Stimulated activated CD4-positive, alpha-beta T cell treated with anti-CD3 and anti-CD28 coated beads, TNF-alpha, amount 100 ng/mL, for 24 hours (primary cell): ENCODE data around the gene NFKBIE.

Experiments used
- DNase-seq, 3 experiments: peaks; one replicate each; pipeline ENCODE4 v3.0.0-alpha.2; 2020; ENCODE audit warnings: low read depth in 3 of 3

The NFKBIE gene

DNA sequence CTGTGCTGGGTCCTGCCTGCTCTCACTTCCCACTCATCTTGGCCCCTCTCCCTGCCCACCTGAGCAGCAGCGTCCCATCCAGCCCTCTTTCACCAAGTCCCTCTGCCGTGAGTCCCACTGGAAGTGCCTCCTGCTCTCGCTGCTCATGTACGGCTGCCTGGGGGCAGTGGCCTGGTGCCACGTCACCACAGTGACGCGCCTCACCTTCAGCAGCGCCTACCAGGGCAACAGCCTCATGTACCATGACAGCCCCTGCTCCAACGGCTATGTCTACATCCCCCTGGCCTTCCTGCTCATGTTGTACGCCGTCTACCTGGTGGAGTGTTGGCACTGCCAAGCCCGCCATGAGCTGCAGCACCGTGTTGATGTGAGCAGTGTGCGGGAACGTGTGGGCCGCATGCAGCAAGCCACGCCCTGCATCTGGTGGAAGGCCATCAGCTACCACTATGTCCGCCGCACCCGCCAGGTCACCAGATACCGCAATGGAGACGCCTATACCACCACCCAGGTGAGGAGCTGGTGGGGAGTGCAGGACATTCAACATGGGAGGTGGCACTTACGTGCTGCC, 7.7 kb upstream of the NFKBIE start:
- DNase-seq: no peak

DNA sequence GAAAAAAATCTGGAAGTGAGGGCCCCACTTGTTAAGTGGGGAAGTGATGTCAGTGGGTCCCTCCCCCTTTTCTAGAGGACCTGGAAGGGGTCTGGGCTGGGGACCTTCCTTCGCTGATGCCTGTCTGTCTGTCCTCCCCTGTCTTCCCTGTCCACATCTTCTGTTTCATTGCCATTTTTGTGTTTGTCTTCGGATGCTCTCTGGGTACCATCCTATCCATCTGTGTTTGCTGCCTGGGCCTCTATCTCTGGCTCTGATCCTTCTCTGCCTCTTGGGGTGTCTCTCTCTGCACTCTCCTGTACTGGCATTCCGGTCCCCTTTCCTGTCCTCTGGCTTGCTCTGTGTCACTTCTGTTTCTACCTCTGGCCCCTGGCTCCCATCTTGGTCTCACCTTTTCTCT, 7.2 kb upstream of the NFKBIE start:
- DNase-seq: no peak

DNA sequence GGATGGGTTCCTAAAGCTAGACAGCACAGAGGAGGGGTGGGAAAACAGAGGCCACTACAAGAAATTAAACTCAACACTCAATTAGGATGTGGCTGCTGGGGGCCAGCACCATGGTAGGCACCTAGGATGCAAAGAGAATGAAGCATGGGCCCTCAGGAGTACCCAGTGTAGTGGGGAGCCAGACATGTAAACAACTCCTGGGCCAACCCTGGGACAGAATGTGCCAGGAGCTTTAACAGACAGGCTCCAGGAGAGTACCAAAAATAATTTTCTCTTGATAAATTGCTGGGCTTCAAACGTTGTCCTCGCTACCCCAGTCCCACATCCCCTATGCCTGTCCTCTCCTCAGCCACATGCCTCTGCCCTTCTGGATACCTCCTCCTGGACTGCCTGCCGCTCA, 6.6 kb upstream of the NFKBIE start:
- DNase-seq: no peak

DNA sequence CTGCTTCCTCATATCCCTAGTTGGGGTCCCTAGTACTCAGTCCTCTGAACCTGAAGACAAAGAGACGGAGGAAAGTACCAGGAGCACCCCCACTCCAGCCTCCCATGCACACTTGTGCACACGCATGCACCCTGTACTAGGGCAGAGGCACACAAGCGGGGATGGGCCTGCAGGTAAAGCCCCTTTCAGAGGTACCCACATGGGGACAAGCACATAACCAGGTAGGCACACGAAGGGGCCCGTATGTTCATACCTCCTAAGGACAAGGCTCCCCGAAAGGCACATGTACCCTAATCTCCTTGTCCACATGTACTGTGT, 6.0 kb upstream of the NFKBIE start:
- DNase-seq: no peak

DNA sequence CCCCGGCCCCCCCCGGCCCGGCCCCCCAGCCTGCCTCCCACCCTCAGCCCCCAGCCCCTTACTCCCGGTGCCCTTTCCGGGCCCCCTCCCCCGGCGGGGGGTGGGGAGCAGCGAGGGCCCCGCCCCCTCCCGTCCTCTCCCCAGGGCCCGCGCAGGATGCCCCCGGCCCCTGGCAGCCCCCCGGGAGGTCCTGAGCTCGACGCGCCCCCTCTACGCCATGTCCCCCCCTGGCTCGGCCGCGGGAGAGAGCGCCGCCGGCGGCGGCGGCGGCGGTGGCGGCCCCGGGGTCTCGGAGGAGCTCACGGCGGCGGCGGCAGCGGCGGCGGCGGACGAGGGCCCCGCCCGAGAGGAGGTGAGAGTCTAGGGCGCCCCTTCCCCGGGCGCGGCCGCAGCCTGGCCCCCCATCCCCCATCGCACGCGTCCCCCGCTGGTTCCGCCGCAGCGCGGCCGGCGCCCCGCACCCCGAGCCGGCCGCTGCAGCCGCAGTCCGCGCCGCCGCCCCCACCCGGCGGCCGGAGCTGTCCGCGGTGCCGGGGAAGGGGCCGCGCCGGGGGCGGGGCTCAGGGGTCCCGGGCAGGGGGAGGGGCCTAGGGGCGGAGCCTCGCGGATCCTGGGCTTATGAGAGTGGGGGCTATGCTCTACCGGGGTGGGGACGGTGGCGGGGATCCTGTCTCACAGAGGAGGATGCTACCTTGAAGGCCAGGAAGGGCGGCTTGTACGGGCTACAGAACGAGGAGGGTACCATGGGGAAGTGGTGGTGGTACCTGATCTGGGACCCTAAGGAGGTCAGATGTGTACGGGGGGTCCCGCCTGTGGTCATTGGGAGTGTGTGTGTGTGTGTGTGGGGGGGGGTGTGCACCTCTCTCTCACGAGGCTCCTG, 5.4 kb upstream of the NFKBIE start:
- no peak for DNase-seq

DNA sequence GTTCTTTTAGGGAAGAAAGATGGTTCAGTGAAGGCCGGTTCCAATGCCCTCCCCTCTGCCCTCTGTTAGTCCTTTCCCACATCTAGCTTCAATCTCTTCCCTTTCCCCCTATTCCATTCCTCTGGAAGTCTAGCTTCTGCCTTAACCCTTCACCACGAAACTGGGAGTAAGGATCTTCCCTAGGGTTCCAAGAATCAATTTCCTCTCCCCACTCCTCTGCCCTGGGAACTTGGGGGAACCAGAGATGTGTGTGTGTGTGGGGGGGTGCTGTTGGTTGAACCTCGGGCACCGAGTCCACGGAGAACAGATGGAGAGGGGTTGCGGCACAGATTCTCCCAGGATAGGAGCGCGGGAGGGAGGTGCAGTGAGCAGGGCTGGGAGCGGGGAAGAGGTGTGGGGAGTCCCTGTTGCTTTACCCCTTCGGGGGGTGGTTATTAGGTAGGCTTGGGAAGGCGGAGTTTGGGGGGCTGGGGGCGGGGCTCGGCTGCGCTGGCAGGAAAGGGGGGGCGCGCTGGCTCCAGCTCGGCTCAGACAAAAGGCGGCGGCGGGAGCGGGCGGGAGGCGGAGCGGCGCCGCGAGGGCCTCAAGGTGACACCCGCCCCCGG, 4.7 kb upstream of the NFKBIE start, which contains the start of gene TMEM151B:
Gene TMEM151B (plus strand): TSS at position 530 of the 605 bp plus-strand sequence. CDS start 293 bp downstream, outside the sequence.
- no peak for DNase-seq

DNA sequence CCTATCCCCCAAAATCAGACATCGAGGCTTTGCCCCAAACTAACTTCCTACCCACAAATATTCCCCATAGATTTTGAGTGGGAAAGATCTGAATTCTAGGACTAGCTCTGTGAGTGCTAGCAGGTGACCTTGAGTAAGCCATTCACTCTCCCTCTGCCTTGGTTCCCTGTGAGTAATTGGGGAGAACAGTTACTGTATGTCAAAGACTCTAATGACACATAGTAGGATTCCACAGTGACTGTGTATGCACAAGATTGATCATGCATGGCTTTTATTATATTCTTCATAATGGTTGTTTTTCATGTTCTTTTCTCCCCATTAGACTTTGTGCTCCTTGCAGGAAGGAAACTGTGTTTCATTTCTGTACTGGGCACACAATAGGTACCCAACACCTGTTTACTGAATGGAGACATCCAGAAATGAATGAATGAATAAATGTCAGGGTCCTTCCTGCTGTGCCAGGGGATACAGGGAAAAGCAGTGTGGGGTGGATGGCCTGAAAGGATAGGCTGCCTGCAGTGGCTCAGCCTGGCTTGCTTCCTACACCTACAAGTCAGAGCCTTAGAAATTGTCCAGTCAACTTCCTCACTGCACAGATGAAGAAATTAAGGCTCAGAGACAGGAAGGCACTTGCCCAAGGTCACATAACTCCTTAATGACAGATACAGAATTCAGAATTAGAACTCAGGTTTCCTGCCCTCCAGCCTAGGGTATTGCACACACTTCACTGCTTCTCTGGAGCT, 4.0 kb upstream of the NFKBIE start:
- no peak for DNase-seq

DNA sequence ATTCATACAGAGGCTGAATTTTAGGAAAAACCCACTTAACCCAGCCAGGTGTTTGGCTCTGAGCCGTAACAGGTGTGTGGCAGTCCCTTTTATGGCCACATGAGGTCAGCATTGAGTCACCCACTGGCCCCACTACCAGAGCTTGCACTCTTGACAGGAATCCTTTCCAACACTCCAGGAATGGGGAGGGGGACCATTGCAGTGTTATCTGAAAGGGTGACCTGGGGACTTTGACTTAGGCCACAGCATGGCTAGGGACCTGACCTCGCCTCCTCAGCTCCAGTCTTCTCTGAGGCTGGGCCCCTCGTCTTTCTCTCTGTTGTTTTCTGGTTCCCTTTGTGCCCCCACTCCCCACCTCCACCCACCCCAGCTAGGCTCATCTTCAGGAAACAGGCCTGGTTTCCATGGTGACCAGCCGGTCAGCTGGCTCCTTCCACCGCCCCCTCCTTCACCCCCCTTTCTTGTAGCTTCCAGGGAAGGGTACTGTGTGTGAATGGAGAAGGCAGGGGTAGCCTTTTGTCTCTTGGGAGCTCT, 2.8 kb upstream of the NFKBIE start:
- peak in 2 of 3 experiments; percentile 43 to 57 for DNase-seq

DNA sequence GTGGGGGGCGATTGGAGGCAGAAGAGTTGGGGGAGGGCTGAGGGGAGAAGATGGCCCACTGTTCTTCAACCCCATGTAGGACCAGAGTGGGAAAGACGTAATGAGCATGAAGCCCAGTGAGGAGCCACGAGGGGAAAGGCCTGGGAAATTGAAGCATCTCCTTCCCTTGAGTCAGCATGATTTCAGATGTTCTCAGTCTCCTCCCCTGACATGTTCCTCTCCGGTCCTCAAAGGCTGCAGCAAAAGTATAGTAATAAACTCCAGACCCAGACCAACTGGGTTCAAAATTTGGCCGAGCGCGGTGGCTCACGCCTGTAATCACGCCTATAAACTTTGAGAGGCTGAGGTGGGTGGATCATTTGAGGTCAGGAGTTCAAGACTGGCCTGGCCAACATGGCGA, 1.9 kb upstream of the NFKBIE start:
- no peak for DNase-seq

DNA sequence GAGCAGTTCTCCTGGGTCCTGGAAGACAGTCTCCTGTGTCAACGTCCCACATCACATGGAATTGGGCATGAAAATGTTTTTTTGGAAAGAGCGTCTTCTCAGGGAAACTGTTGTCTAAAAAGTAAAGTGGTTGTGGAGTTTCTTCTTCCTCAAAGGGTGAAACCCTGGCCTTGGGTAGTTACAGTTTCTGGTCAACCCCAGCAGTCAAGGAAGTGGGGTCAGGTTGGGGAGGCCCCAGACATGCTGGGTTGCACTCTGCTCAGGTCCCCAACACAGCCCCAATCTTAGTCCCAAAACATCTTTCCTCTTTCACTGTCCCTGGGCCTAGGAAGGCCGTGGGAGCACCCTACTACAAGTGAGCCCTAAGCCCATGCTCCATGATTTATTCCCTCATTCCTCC, 996 bp upstream of the NFKBIE start:
- no peak for DNase-seq

DNA sequence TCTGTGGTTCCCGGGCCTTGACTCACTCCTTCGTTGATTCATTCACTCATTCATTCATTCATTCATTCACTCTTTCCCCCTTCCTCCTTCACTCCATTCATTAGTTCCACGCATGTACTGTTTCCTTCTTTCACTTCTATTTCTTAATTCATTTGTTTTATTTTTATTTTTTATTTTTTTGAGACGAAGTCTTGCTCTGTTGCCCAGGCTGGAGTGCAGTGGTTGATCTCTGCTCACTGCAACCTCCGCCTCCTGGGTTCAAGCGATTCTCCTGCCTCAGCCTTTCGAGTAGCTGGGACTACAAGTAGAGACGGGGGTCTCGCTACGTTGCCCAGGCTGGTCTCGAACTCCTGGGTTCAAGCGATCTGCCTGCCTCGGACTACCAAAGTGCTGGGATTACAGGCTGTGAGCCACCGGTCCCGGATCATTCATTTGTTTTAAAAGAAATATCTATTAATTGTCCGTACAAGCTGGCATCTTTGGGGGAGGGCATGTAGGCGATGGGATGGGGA, 427 bp upstream of the NFKBIE start:
- no peak for DNase-seq

DNA sequence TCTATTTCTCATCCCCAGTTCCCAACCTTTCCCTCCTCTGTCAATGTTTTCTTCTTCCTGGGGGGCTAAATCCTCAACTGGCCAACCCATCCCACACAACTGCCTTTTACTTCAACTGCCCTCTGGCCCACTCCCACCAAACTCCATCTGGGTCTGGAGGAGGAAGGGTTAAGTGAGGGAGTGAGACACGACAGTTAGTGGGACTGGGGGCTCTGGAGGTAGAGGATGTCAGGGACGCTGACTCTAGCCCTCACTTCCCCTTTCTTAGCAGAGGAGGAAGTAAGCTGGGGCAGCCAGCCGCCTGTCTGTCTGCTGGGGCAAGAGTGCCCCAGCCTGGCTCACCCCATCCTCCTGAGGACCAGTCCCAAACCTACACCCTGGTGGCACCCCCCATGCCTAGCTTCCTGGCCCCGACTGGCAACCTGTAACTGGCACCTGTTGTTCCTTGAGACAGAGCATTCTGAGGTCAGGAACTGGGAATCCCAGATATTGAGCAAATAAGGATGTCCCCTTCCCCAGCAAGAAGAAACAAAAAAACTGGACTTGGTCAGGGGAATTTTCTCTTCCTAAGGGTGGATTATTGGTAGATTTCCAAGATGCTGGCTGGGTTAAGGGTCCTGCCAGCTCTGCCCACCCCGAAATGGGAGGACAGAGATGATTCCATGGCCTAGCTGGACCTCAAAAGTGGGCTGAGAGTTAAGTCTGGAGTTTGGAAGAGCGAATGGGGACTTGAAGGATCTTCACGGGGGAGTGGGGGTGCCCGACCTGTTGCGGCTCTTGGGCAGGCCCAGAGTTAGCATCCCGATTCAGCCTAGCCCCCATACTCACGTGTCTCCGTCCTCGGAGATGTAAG, 971 bp downstream of the NFKBIE start:
- no peak for DNase-seq

DNA sequence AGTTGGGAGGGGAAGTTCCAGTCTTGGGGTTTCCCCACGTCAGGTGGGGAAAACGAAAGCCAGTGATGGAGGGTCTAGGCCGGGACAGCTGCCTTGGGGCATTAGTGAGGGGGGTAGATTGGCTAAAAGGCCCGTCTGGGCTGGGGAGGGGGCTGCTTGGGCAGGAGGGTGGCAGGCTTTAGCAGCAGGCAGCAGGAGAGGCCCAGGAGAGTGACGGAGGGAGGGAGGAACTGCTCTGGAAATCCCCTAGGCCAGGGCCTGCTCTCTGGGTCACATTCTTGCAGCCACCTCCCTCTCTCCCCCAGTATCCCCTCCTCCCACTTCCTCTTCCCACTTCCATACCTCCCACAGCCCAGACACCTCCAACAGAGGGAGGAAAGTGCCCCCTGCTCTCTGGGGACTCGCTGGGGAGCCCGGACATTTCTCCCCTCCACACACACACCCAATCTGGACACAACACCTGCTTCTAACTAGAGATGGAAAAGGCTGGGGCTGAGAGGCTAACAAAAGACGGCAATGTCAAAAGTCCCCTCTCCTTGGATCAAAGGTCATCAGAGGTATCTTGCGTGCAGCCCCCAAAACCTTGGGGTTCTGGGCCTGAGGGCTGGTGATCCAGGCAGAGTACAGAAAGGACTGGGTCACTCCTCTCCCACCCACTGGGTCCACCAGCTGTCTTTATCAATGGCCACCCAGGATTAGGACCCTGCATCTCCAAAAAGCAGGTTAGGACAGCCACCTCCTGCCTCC, 1.8 kb downstream of the NFKBIE start:
- no peak for DNase-seq

DNA sequence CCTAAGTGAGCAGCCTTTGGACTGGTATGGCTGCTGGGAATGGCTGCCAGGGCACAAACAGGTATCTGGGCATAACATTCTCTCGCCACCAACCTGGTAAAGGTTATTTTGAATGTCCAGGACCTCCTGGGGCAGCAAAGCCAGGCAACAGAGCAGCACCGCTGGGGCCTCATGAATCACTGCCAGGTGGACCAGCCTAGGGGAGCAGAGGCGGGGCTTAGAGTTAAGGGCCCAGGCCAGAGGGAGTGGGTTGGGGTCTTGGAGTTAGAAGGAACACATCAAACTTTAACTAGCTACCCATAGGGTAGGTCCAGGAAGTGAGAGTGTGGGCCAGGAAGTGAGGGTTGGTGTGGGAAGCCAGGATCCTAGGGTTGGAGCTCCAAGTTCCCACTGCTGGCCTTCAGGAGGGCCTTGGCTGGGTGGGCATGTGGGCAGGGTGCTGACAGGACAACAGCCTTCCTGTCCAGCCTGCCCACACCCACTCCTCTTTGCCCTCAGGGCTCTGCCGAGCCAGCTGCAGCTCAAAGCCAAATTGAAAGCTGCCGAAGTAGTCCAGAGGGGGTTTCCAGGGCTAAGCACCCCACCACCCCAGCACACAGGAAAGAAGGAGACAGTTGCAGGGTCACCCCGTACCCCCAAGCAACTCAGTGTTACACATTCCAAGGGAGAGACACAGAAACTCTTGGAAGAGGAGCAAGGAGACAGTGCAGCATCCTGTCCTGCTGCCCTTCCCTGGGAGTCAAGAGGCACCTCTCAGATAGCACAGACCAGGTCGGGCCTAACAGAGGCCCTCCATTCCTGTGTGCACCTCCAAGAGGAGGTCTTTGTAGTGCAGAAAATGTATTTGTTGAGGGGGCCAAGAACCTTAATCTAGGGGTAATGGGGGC, 2.6 kb downstream of the NFKBIE start:
- no peak for DNase-seq

DNA sequence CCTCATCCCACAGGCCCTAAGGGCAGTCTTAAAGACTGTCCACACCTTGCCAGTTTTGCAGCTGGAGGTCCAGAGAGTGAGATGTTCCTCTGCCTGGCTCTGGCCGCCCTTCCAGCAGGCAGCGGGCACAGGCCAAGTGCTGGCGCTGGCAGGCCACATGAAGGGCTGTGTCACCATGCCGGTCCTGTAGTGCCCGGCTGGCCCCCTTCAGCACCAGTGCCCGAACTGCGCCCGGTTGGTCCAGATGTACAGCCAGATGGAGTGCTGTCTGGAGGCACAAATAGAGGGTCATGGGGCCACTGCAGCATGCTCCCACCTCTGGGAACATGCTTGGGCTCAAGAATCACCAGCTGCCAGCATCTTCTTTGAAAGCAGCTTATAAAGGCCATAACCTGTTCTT, 3.8 kb downstream of the NFKBIE start:
- DNase-seq: no peak

DNA sequence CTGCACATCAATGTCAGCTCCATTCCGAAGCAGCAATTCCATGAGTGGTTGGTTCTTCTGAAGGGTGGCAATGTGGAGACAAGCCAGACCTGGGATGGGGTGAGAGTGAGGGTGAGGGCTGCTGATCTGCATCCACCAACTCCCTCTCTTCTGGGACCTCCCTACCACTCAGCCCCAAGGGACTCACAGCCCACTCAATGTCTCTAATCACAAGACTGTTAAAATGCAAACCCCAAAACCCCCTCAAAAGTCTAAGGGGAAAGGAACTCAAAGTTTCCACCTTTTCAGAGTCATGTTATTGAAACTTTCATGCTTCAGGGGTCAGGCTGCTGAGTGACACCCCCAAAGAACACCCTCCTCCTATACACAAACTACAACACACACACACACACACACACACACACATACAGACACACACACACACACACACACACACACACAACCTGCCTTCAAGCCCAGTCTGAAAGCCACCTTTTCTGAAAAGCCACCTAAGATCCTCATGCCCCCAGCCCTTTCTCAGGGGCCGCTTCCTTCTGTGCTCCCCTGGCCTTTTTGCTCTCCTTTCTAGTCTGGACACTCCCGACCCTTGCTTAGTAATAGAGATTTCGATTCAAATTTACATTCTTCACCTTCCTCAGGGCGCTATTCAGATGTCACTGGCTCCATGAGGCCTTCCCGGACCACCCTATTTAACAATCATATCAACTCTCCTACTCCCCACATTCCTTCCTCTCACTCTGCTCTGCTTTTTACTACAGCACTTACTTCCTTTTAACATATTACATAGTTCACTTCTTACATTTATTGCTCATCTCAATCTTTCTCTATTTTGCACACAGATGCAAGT, 4.7 kb downstream of the NFKBIE start:
- DNase-seq: no peak

DNA sequence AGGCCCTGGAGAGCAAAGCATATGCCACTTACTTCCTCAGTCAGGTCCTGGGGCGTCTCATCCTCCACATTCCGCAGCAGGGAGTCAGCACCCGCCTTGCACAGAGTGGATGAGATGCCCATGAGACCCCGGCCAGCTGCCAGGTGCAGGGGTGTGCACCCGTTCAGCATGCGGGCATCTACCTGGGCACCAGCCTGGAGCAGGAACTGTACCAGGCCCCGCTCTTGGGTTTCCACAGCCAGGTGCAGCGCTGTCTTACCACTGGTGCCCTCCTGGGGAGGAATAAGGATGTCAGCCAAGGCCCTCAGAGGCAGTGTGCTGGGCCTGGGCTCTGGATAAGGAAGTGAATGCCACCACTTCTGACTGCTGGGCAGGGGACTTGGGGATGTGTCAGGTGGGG, 5.3 kb downstream of the NFKBIE start:
- no peak for DNase-seq

DNA sequence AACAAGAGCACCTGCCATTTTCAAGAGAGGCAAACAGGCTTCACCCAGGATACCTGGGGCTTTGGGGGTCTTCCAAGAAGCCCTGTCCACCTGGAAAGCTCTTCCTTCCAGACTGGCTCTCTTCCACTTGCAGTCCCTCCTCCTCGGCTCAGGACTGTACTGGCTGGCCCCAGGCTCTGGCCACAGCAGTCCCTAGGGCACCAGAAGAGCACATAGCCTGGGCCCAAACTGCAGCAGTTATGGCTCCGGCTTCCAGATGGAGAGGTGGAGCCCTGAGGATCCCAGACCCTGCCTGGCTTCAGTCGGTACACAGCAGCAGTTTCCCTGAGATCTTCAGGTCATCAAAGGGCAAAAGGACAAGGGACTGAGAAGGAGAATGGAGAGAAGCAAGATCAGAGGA, 6.4 kb downstream of the NFKBIE start:
- DNase-seq: no peak
